T-cell (primary cell): ENCODE measurements around the gene PTPN11. TPM values are rescaled to one million over a fixed set of nuclear protein-coding genes. Genes with fewer than 3 reads are reported as not detected.
"Not testable (repeated sequence)": the region's sequence is repeated elsewhere in the genome, so short reads cannot be mapped to it uniquely, and the experiment has no call there.

ENCODE experiments used
- ATAC-seq, 4 experiments: fragments of 200-7000 bp in 3 of 4; fragments of 150-1000 bp in 1 of 4; cut with Tn5 transposase; replicated peaks in 1 of 4; 1 replicate in 3 of 4; 2 replicates in 1 of 4; pipeline ENCODE4 v1.10.0; 2021; ENCODE audit warnings: moderate library complexity in 3 of 4, mild to moderate bottlenecking in 2 of 4, moderate number of reproducible peaks in 1 of 4
- CTCF ChIA-PET, 2 donors: fragments of 300-600 bp; sonication (Branson Sonifier 250); formaldehyde crosslinking; loops; one replicate each; lab custom pipeline; 2022; ENCODE audit warnings: antibody characterized with exemption in 2 of 2; lab: Charles Lee
- POLR2A ChIA-PET, 2 donors: fragments of 300-600 bp; sonication (Branson Sonifier 250); formaldehyde crosslinking; loops; one replicate each; lab custom pipeline; 2022; ENCODE audit warnings: antibody characterized with exemption in 2 of 2; lab: Charles Lee
- DNase-seq, 35 experiments: peaks; one replicate each; pipeline versions ENCODE4 v3.0.0 to v3.0.0-alpha.2; 2013 to 2023
- H3K27ac ChIP-seq: one replicate; pipeline ENCODE4 v1.5.1; 2013; ENCODE audit warnings: low read length
- H3K27me3 ChIP-seq, 2 experiments: replicated peaks in 1 of 2; 1 replicate in 1 of 2; 2 replicates in 1 of 2; pipeline versions ENCODE4 v1.6.1 to v1.7.0; 2013; ENCODE audit warnings: low read length in 1 of 2, mixed read lengths in 1 of 2; ENCODE audit not compliant: control insufficient read depth in 2 of 2, insufficient read depth in 2 of 2; ENCODE audit errors: extremely low read depth in 1 of 2
- H3K36me3 ChIP-seq, 2 donors: 1 replicate in 1 of 2; 2 replicates in 1 of 2; pipeline versions ENCODE4 v1.6.1 to v1.7.0; 2013; ENCODE audit warnings: low read length in 1 of 2; ENCODE audit not compliant: control insufficient read depth in 2 of 2, insufficient read depth in 1 of 2; ENCODE audit errors: extremely low read depth in 1 of 2
- H3K4me1 ChIP-seq, 2 experiments: 1 replicate in 1 of 2; 2 replicates in 1 of 2; pipeline versions ENCODE4 v1.6.1 to v1.7.0; 2013; ENCODE audit warnings: low read length in 2 of 2, mixed read lengths in 1 of 2; ENCODE audit not compliant: insufficient read depth in 2 of 2, control insufficient read depth in 1 of 2; ENCODE audit errors: extremely low read depth in 1 of 2
- H3K4me3 ChIP-seq, 2 donors: 1 replicate in 1 of 2; 2 replicates in 1 of 2; pipeline versions ENCODE4 v1.5.1 to v1.7.0; 2013; ENCODE audit warnings: mild to moderate bottlenecking in 2 of 2, low read length in 1 of 2, moderate library complexity in 1 of 2; ENCODE audit not compliant: control insufficient read depth in 1 of 2; ENCODE audit errors: extremely low read depth in 1 of 2
- H3K9me3 ChIP-seq: 2 replicates; pipeline ENCODE4 v1.7.0; 2013
- H3K27ac Mint-ChIP-seq, 2 donors: one replicate each; pipeline ENCODE4 v1.8.0; 2020 to 2021; ENCODE audit warnings: mild to moderate bottlenecking in 2 of 2, mixed read lengths in 2 of 2
- H3K27me3 Mint-ChIP-seq, 2 donors: one replicate each; pipeline ENCODE4 v1.8.0; 2021 to 2022; ENCODE audit warnings: mixed read lengths in 2 of 2
- H3K36me3 Mint-ChIP-seq: one replicate; pipeline ENCODE4 v1.8.0; 2021; ENCODE audit warnings: mixed read lengths
- H3K4me1 Mint-ChIP-seq, 3 donors: one replicate each; pipeline ENCODE4 v1.8.0; 2020 to 2022; ENCODE audit warnings: mixed read lengths in 3 of 3, mild to moderate bottlenecking in 1 of 3
- H3K4me3 Mint-ChIP-seq, 3 donors: one replicate each; pipeline ENCODE4 v1.8.0; 2020 to 2022; ENCODE audit warnings: mild to moderate bottlenecking in 3 of 3, mixed read lengths in 3 of 3, moderate library complexity in 3 of 3
- H3K9me3 Mint-ChIP-seq, 3 donors: one replicate each; pipeline ENCODE4 v1.8.0; 2020 to 2022; ENCODE audit warnings: mixed read lengths in 3 of 3
- WGBS: methylation state at CpG from one replicate; pipeline ENCODE4 v1.1.5; 2013; ENCODE audit warnings: missing lambda C conversion rate; ENCODE audit not compliant: insufficient coverage; 5-methylcytosine and 5-hydroxymethylcytosine counted together
- total RNA-seq, 35 experiments: library from RNA in 6 of 35; stranded (reverse) in 6 of 35; fragments of 120-200 nt in 1 of 35; gene quantifications; one replicate each; pipeline versions ENCODE4 v1.2.1 to v1.2.4 and lab custom pipeline; 2013 to 2026

The PTPN11 gene
- total RNA-seq, 5 donors from 2014 or later (not counting 1 experiment from before 2014, with no cell fraction given) = 48.7 to 55.5 (median 53.2) TPM

DNA sequence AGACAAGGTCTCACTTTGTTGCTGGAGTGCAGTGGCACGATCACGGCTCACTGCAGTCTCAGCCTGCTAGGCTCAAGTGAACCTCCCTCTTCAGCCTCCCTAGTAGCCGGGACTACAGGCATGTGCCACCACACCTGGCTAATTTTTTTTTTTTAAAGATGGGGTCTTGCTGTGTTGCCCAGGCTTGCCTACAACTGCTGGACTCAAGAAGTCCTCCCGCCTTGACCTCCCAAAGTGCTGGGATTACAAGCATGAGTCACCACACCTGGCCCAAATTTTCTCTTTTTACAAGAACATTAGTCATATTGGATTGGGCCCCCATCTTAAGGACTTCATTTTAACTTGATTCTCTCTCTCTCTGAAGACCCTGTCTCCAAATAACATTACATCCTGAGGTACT is 29.5 kb upstream of the PTPN11 start:
- no peaks in the 10 kb centered on the region for H3K9me3 Mint-ChIP-seq
- no peaks in the 10 kb centered on the region for H3K36me3 Mint-ChIP-seq
- DNase-seq = no peak
- H3K36me3 ChIP-seq = no peaks in the 10 kb centered on the region
- peaks cover 4 to 6% (median 4%) of the 10 kb centered on the region in 3 donors for H3K4me1 Mint-ChIP-seq
- ChIA-PET POLR2A (no interaction called here), CTCF (interaction anchor here (0.6 to 0.7 kb wide), 2 partner anchors 10 to 196 kb away, joined by 3 read pairs; no protein-coding TSS in a partner anchor)
- H3K4me3 Mint-ChIP-seq = no peak overlapping the region
- H3K27ac Mint-ChIP-seq = no peak overlapping the region
- H3K9me3 ChIP-seq = no peaks in the 10 kb centered on the region
- no peak overlapping the region for H3K27ac ChIP-seq
- WGBS = 100% methylated on average over 1 of the region's 4 CpGs
- H3K4me1 ChIP-seq = peaks cover 0 to 6% of the 10 kb centered on the region in 2 experiments
- H3K4me3 ChIP-seq = no peak overlapping the region
- H3K27me3 Mint-ChIP-seq = no peaks in the 10 kb centered on the region
- peaks cover 0 to 6% of the 10 kb centered on the region in 2 experiments for H3K27me3 ChIP-seq
- no peak for ATAC-seq

DNA sequence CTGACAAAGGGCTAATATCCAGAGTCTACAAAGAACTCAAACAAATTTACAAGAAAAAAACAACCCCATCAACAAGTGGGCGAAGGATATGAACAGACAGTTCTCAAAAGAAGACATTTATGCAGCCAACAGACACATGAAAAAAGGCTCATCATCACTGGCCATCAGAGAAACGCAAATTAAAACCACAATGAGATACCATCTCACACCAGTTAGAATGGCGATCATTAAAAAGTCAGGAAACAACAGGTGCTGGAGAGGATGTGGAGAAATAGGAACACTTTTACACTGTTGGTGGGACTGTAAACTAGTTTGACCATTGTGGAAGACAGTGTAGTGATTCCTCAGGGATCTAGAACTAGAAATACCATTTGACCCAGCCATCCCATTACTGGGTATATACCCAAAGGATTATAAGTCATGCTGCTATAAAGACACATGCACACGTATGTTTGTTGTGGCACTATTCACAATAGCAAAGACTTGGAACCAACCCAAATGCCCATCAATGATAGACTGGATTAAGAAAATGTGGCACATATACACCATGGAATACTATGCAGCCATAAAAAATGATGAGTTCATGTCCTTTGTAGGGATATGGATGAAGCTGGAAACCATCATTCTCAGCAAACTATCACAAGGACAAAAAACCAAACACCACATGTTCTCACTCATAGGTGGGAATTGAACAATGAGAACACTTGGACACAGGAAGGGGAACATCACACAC is 28.7 kb upstream of the PTPN11 start:
- CTCF ChIA-PET = not testable (repeated sequence)

GRCh38 chr12:112393328-112393727 is 25.4 kb upstream of the PTPN11 start:
- Histone ChIP-seq H3K27me3 (no peaks in the 10 kb centered on the region), H3K9me3 (no peaks in the 10 kb centered on the region), H3K4me1 (no peaks in the 10 kb centered on the region), H3K27ac (no peak overlapping the region), H3K36me3 (no peaks in the 10 kb centered on the region), H3K4me3 (no peak overlapping the region)
- CTCF ChIA-PET = no interaction called here
- WGBS = 71% methylated on average over 1 of the region's 1 CpG
- H3K27me3 Mint-ChIP-seq = no peaks in the 10 kb centered on the region
- no peak overlapping the region for H3K27ac Mint-ChIP-seq
- no peaks in the 10 kb centered on the region for H3K4me1 Mint-ChIP-seq
- no peaks in the 10 kb centered on the region for H3K9me3 Mint-ChIP-seq
- ATAC-seq (no peak), DNase-seq (no peak)
- POLR2A ChIA-PET = no interaction called here
- H3K36me3 Mint-ChIP-seq = no peaks in the 10 kb centered on the region
- H3K4me3 Mint-ChIP-seq = no peak overlapping the region

More for the DNA sequence above, 28.7 kb upstream of the PTPN11 start:
- H3K4me1 Mint-ChIP-seq, ATAC-seq, H3K9me3 Mint-ChIP-seq, DNase-seq, H3K27ac ChIP-seq, H3K9me3 ChIP-seq, H3K27ac Mint-ChIP-seq, H3K27me3 ChIP-seq, H3K4me3 ChIP-seq, H3K4me1 ChIP-seq, H3K36me3 ChIP-seq, H3K4me3 Mint-ChIP-seq, H3K27me3 Mint-ChIP-seq, H3K36me3 Mint-ChIP-seq, POLR2A ChIA-PET: not testable (repeated sequence)
- WGBS = no CpG with 5 or more reads among the region's 4 CpGs

- Mint-ChIP-seq H3K27ac (no peak overlapping the region), H3K9me3 (no peaks in the 10 kb centered on the region), H3K27me3 (no peaks in the 10 kb centered on the region), H3K4me1 (peaks cover 0 to 3% (median 0%) of the 10 kb centered on the region in 3 donors), H3K4me3 (no peak overlapping the region), H3K36me3 (peaks cover 12% of the 10 kb centered on the region)
- Histone ChIP-seq H3K27ac (no peak overlapping the region), H3K27me3 (no peaks in the 10 kb centered on the region), H3K4me3 (no peak overlapping the region), H3K36me3 (peaks cover 9 to 19% of the 10 kb centered on the region in 2 donors), H3K9me3 (no peaks in the 10 kb centered on the region), H3K4me1 (no peaks in the 10 kb centered on the region)
- POLR2A ChIA-PET = interaction anchor here in 1 of 2 donors (0.7 kb wide), 1 partner anchor 13 kb away, joined by 9 read pairs; no protein-coding TSS in a partner anchor
- ATAC-seq (no peak), DNase-seq (no peak)
- 98% methylated on average over 3 of the region's 5 CpGs for WGBS
- CTCF ChIA-PET = no interaction called here
These were observed 17.7 kb upstream of the PTPN11 start for GRCh38 chr12:112401054-112401453.

DNA sequence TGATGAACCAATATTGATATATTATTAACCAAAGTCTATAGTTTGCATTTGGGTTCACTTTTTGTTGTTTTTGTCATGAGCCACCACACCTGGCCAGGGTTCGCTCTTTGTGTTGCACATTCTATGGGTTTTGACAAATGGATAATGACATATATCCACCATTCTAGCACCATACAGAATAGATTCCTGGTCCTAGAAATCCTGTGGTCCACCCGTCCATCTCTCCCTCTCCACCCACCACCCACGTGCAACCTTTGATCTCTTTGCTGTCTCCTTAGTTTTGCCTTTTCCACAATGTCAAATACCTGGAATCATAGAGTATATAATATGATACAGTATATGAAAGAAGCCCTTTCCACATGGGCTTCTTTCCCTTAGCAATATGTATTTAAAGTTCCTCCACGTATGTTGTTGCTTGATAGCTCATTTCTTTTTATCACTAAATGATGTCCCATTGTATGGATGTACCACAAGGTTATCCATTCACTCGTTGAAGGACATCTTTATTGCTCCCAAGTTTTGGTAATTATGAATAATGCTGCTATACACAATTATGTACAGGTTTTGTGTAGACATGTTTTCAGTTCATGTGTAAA is 16.7 kb upstream of the PTPN11 start:
- H3K27ac Mint-ChIP-seq = no peak overlapping the region
- DNase-seq = no peak

GRCh38 chr12:112406519-112407488 is 11.9 kb upstream of the PTPN11 start:
- Histone ChIP-seq H3K4me3 (no peak overlapping the region), H3K9me3 (no peaks in the 10 kb centered on the region), H3K36me3 (peaks cover 18 to 41% of the 10 kb centered on the region in 2 donors), H3K27ac (peak overlapping the region; percentile 6), H3K27me3 (no peaks in the 10 kb centered on the region), H3K4me1 (peaks cover 11 to 19% of the 10 kb centered on the region in 2 experiments)
- ChIA-PET CTCF (no interaction called here), POLR2A (no interaction called here)
- no CpG with 5 or more reads among the region's 11 CpGs for WGBS
- Mint-ChIP-seq H3K36me3 (peaks cover 38% of the 10 kb centered on the region), H3K9me3 (no peaks in the 10 kb centered on the region), H3K4me1 (peaks cover 33 to 39% (median 36%) of the 10 kb centered on the region in 3 donors), H3K27ac (no peak overlapping the region), H3K4me3 (peak overlapping the region; percentile 41 to 100 (median 96)), H3K27me3 (no peaks in the 10 kb centered on the region)
- ATAC-seq = no peak
- no peak for DNase-seq

More for the DNA sequence above, 16.7 kb upstream of the PTPN11 start:
- Histone ChIP-seq H3K9me3 (no peaks in the 10 kb centered on the region), H3K4me1 (peaks cover 0 to 1% of the 10 kb centered on the region in 2 experiments), H3K27me3 (no peaks in the 10 kb centered on the region), H3K36me3 (peaks cover 16 to 29% of the 10 kb centered on the region in 2 donors), H3K27ac (no peak overlapping the region), H3K4me3 (no peak overlapping the region)
- no peak for ATAC-seq
- ChIA-PET POLR2A (interaction anchor here in 1 of 2 donors (0.5 to 0.7 kb wide), 2 partner anchors 12 to 98 kb away, joined by 7 to 9 read pairs; no protein-coding TSS in a partner anchor), CTCF (interaction anchor here in 1 of 2 donors (0.6 to 0.8 kb wide), 2 partner anchors 15 to 62 kb away, joined by 3 read pairs; no protein-coding TSS in a partner anchor)
- Mint-ChIP-seq H3K9me3 (no peaks in the 10 kb centered on the region), H3K36me3 (peaks cover 18% of the 10 kb centered on the region), H3K4me1 (peaks cover 2 to 10% (median 5%) of the 10 kb centered on the region in 3 donors), H3K4me3 (no peak overlapping the region), H3K27me3 (no peaks in the 10 kb centered on the region)
- WGBS = no CpG with 5 or more reads among the region's 5 CpGs
